Measurements from ENCODE around the gene MFAP2. TPM values are rescaled to one million over a fixed set of nuclear protein-coding genes. Genes with fewer than 3 reads are reported as not detected.

The MFAP2 gene
- total and polyA plus RNA-seq, 11 donors, result 1.2 to 13.0 (median 2.3) TPM

DNA sequence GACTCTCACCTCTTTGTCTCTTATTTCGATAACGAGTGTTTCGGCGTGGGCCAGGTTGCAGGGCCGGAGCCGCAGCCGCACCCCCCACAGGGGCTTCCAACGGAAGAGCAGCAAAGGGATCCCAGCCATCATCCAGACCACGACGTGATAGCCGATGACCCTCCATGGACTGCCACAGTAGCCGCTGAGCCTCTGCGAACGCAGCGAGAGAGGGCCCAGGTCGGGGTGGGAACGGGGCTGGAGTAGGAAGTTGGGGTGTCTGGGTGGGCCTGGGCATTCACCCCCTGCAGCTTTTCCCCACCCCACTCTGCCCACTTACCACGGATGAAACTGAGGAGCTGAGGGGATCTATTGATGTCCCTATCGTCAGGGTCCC is 24.9 kb upstream of the MFAP2 start:
- DNase-seq (no peak), ATAC-seq (no peak)
- intact Hi-C loops (cut with DNase I), result no loop called here
- WGBS, 4 donors, result 89 to 96% (median 92%) methylated on average over 11 to 19 of the region's 19 CpGs
- H3K9me3 ChIP-seq, result no peaks in the 10 kb centered on the region
- H3K36me3 ChIP-seq, result peaks cover 0 to 59% (median 41%) of the 10 kb centered on the region in 9 donors
- no peak overlapping the region for H3K4me3 ChIP-seq
- peaks cover 0 to 15% (median 10%) of the 10 kb centered on the region in 12 donors for H3K4me1 ChIP-seq
- TF ChIP-seq POLR2A (IDR thresholded peaks at IDR 0.05), result no peak
- no peak for TF ChIP-seq CTCF (IDR thresholded peaks at IDR 0.05)
- H3K27me3 ChIP-seq, result no peaks in the 10 kb centered on the region
- H3K27ac ChIP-seq, result no peak overlapping the region

- Histone ChIP-seq H3K27ac (no peak overlapping the region), H3K36me3 (peaks cover 0 to 65% (median 47%) of the 10 kb centered on the region in 9 donors), H3K4me3 (no peak overlapping the region), H3K4me1 (peaks cover 0 to 9% (median 4%) of the 10 kb centered on the region in 12 donors), H3K27me3 (no peaks in the 10 kb centered on the region), H3K9me3 (no peaks in the 10 kb centered on the region)
- no peak for TF ChIP-seq POLR2A (IDR thresholded peaks at IDR 0.05)
- TF ChIP-seq CTCF (IDR thresholded peaks at IDR 0.05), result no peak
- no peak for DNase-seq
- WGBS, 4 donors, result 92 to 96% (median 94%) methylated on average over 21 to 24 of the region's 24 CpGs
- ATAC-seq, result no peak
- intact Hi-C loops (cut with DNase I), result no loop called here
Observed at GRCh38 chr1:17004466-17005364, 24.3 kb upstream of the MFAP2 start.

DNA sequence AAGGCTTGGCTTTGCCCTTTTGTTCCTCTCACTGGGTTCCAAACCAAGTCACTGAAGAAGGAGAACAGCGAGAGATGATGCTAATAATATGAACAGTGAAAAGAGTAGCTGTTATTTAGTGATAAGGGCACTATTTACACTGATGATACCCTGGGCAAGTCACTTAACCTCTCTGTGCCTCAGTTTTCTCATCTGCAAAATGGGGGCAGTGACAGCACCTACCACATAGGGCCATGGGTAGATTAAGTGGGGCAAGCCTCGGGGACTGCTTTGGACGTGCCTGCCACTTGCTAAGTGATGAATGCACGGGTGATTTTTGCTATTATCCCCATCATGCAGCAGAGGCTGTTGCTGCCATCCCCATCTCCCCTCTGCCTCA is 22.1 kb upstream of the MFAP2 start:
- Histone ChIP-seq H3K27me3 (no peaks in the 10 kb centered on the region), H3K9me3 (no peaks in the 10 kb centered on the region), H3K36me3 (peaks cover 0 to 86% (median 59%) of the 10 kb centered on the region in 9 donors), H3K4me3 (no peak overlapping the region), H3K27ac (no peak overlapping the region), H3K4me1 (no peaks in the 10 kb centered on the region)
- no peak for ATAC-seq
- TF ChIP-seq CTCF (IDR thresholded peaks at IDR 0.05) (no peak), POLR2A (IDR thresholded peaks at IDR 0.05) (no peak)
- no peak for DNase-seq
- WGBS, 4 donors, result 94 to 100% (median 97%) methylated on average over 4 of the region's 4 CpGs
- intact Hi-C loops (cut with DNase I), result no loop called here

DNA sequence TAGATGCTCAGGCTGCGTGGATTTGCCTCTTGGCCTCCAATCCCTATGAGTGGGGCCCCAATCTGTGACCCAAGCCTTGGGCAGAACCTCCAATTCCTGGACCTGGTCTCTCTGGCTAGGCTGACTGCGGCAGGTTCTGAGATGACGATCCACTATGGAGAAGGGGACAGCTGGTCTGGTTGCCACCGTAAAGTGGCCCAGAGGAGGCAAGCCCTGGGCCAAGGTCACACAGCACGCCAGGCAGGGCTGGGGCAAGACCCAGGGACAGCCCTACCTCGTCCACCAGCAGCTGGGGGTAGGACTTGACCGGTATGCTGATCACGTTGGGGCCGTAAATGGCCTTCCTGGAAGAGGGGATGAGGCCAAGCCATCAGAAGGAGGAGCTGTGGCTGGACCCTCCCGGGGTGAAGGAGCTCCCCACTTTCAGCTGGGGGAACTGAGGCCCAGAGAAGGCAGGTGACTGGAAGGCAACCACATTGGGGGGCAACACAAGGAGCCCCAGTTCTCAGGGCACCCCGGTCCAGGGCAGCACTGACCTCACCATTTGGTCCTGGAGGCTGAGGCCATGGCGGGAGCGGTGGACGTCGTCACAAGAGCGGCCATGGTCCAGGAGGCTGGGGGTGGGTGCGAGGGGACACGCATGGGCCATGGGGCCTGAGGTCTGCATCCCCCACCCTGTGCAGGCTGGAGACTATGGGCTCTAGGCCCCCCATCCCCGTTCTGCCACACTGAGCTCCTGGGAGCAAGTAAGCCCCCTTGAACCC is 21.5 kb upstream of the MFAP2 start:
- DNase-seq, result no peak
- H3K9me3 ChIP-seq, result no peaks in the 10 kb centered on the region
- ATAC-seq, result no peak
- 95 to 99% (median 96%) methylated on average over 14 to 19 of the region's 19 CpGs for WGBS, 4 donors
- H3K36me3 ChIP-seq, result peaks cover 0 to 91% (median 61%) of the 10 kb centered on the region in 9 donors
- intact Hi-C loops (cut with DNase I), result no loop called here
- no peaks in the 10 kb centered on the region for H3K4me1 ChIP-seq
- no peak for TF ChIP-seq CTCF (IDR thresholded peaks at IDR 0.05)
- TF ChIP-seq POLR2A (IDR thresholded peaks at IDR 0.05), result no peak
- no peak overlapping the region for H3K4me3 ChIP-seq
- no peaks in the 10 kb centered on the region for H3K27me3 ChIP-seq
- H3K27ac ChIP-seq, result no peak overlapping the region

Data from heart left ventricle (tissue), 16 donors.